Dermis blood vessel endothelial cell (primary cell): ENCODE data around the gene CFAP74. TPM values are rescaled to one million over a fixed set of nuclear protein-coding genes. Genes with fewer than 3 reads are reported as not detected.
A peak's percentile ranks its signal among the peaks of the same experiment; 100 is the strongest.
"Not testable (repeated sequence)": the region's sequence is repeated elsewhere in the genome, so short reads cannot be mapped to it uniquely, and the experiment has no call there.

ENCODE experiments used
- DNase-seq: peaks from one replicate; pipeline ENCODE4 v3.0.0; 2010
- total RNA-seq: library from RNA; depleted of rRNA; stranded (reverse); fragments of >200 nt; gene quantifications from 2 replicates; pipeline ENCODE4 v1.2.3, GENCODE V29; 2014

CFAP74 gene
- total RNA-seq, 1 donor from 2014 or later = not detected

DNA sequence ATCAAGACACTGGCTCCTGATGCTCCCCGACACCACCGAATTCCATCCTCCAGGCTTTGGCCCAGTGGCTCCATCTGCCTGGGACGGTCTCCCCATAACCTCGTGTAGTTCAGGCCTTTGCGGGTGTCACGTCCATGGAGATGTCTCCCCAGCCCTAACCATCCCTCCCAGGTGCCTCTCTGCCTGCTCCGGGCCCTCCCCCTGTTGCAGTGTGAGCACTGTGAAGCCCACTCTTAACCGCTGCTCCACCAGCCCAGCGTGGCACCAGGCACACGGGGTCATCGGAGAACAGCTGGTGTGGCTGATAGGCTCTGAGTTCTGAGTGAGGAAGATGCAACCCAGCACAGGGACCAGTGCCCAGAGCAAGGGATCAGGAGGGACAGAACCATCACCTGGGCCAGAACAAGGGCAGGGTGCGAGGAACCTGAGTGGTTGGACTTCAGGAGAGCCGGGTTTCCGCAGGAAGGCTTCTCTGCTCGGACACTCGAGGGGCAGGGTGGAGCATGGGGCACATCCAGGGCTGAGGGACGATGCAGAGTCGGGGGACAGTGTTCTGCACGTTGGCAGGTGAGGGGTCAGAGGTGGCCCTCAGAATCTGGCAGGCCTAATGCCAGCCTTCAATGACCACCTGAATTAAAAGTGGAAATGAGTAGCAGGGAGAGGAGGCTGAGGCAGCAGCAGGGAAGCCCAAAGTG is 110.1 kb downstream of the CFAP74 start:
- DNase-seq = no peak

DNA sequence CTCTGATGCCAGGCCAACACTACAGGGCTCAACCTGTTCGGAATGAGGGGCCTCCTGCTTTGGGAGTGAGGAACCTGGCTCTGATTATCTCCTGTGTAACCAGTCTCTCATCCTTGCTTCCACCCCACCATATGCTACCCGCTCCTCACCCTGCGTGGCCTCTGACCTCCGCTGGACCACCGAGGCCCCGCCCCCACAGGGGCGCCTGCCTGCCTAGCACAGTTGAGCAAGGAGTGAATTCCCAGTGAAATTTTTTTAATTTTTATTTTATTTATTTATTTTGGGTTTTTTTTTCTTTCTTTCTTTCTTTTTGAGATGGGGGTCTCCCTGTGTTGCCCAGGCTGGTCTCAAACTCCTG is 110.8 kb downstream of the CFAP74 start:
- no peak for DNase-seq

DNA sequence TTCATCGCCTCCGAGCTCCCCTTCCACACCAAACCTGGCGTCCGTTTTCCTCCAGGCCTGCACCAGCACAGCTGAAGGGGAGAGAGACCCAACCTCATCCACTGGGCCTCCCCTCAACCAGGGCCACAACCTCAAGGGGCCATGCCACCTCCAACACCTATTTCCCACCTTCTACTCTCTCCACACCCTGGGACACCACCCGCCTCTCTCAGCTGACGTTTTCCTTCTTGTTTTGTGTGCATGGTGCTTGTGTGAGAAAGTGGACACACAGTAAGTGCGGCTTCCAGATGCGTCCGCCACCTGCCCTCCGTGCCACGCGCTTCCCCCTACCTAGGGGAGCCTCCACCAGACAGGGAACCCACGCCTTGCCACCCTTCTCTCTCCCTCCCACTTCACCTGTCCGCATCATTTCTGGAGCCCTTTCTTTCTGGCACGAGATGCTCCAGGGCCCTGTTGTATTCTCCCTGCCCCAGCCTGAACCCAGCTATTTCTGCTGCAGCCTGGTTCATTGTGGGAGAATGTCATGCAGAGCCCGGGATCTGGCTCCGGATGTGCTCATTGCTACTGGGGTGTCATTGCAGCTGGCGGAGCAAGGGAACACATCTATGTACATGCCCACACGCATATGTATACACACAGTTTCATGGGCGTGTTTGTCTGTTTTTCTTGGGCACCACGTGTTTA is 111.4 kb downstream of the CFAP74 start:
- no peak for DNase-seq

DNA sequence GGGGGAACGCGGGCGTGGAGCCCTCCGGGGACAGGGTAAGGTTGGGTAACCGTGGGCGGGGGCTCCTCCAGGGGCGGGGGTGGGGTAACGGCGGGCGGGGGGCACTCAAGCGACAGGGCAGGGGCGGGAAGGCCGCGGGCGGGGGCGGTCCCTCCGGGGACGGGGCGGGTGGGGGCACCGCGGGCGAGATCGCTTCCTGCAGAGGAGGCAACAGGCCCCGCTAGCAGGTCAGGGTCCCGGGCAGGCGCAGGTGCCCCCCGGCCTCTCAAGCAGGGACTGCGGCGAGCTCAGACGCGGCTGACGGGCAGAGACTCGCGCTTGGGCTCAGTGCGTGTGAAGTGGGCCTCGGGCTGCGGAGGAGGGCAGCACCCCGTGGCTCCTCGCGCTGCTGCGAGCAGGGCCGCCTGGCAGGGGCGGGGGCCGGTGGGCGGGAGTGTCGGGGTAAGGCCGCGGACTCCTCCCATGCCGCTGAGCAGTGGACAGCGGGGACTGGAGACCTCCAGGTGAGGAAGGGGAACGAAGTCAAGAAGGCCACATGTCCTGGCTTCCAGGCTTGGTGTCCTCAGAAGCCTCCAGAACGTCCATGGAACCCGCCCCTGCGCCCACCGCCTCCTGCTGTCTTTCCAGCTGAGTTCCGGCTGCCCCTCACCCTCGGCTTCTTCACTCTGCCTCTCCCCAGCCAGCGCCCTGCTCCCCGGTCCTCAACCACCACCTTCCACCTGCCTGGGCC is 112.1 kb downstream of the CFAP74 start:
- DNase-seq = peak; percentile 66

GRCh38 chr1:1890506-1891348 is 112.9 kb downstream of the CFAP74 start, which contains the start of gene GNB1:
TSS of gene GNB1 (minus strand) at chr1:1891087. CDS start at chr1:1825453, 65,634 bp downstream.
- DNase-seq = peak; percentile 94

DNA sequence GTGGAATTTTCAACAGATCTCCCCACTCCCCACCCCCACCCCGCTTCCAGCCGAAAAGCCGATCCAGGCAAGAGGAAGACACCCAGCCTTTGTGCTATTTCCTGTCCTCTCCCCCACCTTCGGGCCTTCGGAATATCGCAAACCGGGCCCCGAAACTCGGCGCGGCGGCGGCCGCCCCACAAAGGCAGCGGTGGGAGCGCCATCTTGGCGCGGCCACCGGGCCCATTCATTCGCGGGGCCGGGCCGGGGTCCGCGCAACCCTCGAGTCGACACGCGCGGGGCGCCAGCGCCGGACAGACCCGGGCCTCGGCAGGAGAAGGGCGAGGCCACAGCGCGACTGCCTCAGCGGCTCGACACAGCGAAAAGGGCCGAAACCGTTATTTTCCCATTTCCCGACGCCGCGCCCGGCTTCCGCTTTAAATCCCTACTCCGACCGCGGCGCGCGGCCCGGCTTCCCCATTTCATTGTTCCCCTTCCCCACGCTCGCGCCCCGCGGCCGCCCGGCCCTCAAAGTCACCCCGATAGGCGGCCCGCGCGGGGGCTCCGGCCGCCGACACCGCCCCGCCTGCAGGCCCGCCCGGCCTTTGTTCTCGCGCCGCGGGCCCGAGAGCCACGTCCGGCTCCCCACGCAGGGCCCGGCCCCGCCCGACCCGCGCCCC is 113.6 kb downstream of the CFAP74 start:
- peak; percentile 59 for DNase-seq

DNA sequence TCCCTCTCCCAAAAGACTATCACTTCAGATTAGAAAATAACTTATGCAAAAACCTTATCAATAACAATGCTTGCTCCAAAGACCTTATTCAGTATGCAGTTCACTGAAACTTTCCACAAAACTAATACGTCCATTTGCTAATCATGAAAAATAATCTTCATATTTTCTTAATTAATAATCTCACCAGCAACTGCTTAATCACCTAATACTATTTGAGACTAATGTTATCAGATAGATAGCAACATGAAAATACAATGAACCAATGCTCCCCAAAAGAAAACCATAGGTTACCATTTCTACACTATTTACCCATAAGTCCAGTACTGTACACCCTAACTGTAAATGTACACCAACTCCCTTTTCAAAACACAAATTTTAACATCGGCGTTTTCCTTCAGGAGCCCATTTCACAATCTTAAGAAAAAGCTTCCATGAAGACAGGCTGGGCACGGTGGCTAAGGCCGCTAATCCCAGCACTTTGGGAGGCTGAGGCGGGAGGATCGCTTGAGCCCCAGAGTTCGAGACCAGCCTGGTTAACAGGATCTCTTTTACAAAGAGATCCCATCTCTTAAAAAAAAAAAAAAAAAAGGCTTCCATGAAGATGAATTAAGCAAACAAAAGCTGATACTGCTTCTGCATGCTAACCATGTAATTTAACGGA is 114.4 kb downstream of the CFAP74 start:
- DNase-seq = no peak

DNA sequence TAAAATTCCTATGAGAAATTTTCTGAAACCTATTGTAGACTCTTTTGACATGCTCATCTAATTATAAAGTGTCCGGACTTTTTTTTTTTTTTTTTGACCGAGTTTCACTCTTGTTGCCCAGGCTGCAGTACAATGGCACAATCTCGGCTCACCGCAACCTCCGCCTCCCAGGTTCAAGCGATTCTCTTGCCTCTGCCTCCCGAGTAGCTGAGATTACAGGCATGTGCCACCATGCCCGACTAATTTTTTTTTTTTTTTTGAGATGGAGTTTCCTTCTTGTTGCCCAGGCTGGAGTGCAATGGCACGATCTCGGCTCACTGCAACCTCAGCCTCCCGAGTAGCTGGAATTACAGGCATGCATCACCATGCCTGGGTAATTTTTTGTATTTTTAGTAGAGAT is 119.7 kb downstream of the CFAP74 start:
- DNase-seq = not testable (repeated sequence)

DNA sequence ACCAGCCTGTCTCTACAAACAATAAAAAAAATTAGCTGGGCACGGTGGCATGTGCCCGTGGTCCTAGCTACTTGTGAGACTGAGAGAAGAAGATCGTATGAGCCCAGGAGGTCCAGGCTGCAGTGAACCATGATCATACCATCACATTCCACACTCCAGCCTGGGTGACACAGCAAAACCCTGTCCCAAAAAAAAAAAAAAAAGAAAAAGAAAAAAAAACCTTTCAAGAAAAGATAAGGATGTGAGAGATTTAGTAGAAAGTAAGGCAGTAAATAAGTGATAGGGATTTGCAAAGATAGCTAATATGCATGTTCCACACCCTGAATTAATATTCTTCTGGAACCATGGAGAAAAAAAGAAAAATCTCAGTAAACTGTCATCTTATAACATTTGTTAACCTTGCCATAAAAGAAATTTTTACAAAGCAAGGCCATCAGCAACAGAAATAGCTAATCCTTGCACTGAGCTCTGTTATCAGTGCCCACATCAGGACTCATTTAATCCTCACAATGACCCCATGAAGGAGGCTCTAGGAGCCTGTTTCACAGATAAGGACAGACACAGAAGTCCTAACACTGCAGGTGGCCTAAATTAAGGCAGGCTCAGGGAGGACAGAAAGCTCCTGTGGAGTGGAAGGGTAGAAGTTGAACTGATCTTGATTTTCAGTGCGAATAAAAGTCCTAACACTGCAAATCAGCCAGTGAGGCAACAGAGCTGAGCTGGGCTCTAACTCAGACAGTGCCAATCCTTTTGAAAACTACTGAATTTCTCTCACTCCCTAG is 120.3 kb downstream of the CFAP74 start:
- no peak for DNase-seq

- no peak for DNase-seq
These were observed 121.9 kb downstream of the CFAP74 start for GRCh38 chr1:1881727-1882126.

DNA sequence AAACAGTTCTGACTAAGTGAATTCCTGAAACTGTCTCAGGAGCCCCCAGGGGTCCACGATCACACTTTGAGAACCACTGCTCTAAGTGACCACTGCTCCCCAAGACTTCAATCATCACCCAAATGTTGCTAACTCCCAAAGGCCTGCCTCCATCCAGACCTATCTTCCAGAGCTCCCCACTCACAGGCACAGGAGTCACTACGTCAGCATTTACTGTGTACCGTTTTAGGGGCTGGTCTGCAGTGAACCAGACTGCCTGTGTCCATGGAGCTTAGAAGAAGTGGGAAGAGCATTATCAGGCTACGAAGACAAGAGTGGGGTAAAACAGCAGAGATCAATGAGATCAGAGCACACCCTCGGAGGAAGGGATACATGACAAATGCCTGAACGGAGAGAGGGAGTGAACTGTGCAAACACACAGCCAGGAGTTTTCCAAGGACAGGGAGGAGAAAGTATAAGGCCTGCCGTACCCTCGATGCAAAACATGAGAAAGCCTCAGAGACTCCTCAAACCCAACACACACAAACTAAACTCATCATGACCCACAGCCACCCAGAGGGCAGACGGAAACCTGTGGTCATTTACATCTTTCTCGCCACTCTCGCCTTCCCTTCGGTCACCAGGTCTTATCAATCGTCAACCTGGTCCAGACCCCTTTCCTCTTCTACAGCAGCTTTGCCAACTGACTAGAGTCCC is 122.8 kb downstream of the CFAP74 start:
- DNase-seq = no peak

- no peak for DNase-seq
These were observed 123.6 kb downstream of the CFAP74 start for GRCh38 chr1:1879942-1880341.

DNA sequence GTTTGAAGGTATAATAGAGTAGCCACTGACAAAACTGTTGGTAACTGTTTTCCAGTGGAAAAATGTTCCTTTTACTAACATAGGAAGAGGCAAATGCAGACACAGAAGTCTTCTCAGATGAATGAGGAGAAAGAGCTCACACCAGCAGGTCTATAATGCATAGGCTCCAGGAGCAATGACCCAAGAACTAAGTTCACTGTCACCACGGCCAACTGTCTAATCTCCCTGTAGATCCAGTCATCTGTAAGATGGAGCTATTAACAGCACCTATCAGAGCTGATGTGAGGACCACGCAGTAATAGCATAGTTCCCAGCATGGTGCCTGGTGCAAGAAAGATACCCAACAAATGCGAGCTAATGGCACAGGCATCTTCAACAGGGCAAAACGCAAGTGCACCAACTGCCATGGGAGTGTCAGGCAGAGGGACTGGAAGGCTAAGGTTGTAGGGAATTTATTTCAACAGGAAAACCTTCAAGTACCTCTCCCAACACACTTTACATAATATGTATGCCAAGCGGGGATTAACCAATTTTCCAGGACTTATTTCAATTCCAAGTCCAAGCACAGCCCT is 125.6 kb downstream of the CFAP74 start:
- DNase-seq = no peak

GRCh38 chr1:1876335-1876930 is 127.2 kb downstream of the CFAP74 start:
- DNase-seq = no peak

DNA sequence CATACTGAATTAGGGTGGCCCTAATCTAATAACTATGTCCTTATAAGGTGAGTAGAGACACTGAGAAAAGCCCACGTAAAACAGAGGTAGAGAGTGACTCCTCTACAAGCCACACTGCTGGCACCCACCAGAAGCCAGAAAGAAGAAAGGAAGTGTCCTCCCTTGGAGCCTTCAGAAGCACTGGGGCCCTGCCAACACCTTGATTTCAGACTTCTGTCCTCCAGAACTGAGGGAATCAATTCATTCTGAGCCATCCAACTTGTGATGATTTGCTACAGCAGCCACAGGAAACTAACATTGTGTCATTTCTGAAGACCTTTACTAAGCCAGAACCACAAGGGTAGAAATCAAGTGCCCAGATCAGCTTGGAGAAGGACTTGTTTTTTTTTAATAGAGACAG is 127.7 kb downstream of the CFAP74 start:
- DNase-seq = no peak

DNA sequence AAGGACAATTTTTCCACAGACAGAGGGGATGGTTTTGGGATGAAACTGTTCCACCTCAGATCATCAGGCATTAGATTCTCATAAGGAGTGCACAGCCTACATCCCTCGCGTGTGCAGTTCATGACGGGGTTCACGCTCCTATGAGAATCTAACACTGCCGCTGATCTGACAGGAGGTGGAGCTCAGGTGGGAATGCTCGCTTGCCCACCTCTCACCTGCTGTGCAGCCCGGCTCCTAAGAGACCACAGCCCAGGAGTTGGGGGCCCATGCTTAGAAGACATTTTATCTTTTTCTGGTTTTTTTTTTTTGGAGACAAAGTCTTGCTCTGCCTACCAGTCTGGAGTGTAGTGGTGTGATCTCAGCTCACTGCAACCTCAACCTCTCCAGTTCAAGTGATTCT is 128.7 kb downstream of the CFAP74 start:
- DNase-seq = no peak

- no peak for DNase-seq
These were observed 130.4 kb downstream of the CFAP74 start for GRCh38 chr1:1873186-1873585.

GRCh38 chr1:1872329-1872994 is 131.1 kb downstream of the CFAP74 start:
- no peak for DNase-seq
